ENCODE data around the gene HIPK3.
"Not testable (repeated sequence)": the region's sequence is repeated elsewhere in the genome, so short reads cannot be mapped to it uniquely, and the experiment has no call there.

HIPK3 gene

DNA sequence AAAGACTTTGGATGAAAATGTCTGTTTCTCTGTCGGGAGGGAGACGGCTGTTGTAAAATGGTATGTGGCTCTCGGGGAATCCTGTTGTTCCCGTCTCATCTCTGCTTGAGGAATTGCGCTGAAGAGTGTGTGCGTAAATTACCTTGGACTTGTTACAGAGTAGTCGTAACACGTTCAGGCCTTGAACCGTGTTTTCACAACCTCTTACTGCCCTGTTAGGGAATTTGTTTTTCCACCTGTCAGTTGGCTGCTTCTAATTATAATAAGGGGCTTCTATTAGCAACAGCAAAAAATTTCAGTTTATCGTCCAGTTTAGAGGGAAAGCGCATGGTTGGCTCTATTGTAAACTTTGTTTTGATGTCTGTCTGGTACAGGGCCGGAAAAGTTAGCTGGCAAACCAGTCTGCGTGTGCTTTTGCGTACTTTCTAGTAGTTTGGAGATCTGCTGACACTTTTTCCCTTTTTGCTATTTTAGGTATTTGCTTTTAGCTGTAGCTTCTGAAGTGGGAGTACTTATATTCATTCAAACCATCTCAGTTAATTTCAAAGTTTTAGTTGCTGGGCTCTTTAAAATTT lies 1.5 kb downstream of the HIPK3 start:
- DNase-seq (ENCODE audit: low read depth): peak; percentile 71

DNA sequence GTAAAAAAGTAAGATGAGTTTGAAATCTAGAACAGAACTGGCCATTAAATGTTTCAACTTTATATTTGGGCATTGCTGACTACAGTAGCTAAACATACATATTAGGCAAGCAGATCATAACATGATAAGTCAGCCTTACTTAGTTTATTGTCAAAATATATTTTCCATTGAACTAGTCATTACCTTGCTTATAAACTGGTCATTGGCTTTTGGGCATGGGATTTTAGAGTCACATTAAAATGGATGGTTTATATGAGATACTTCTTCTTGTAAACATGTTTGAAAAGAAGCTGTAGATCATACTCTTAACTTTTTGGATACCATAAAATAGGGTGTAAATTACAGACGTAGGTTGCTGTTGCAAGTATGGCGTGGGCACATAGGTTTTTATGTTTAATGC lies 2.7 kb downstream of the HIPK3 start:
- DNase-seq (ENCODE audit: low read depth): no peak

DNA sequence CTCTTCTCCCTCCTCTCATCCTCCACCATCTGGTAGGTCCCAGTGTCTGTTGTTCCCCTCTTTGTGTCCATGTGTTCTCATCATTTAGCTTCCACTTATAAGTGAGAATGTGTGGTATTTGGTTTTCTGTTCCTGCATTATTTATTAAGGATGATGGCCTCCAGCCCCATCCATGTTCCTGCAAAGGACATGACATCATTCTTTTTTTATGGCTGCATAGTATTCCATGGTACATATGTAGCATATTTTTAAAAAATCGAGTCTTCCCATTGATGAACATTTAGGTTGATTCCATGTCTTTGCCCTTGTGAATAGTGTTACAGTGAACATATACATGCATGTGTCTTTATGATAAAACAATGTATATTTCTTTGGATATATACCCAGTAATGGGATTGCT lies 4.2 kb downstream of the HIPK3 start:
- DNase-seq (ENCODE audit: low read depth): not testable (repeated sequence)

DNA sequence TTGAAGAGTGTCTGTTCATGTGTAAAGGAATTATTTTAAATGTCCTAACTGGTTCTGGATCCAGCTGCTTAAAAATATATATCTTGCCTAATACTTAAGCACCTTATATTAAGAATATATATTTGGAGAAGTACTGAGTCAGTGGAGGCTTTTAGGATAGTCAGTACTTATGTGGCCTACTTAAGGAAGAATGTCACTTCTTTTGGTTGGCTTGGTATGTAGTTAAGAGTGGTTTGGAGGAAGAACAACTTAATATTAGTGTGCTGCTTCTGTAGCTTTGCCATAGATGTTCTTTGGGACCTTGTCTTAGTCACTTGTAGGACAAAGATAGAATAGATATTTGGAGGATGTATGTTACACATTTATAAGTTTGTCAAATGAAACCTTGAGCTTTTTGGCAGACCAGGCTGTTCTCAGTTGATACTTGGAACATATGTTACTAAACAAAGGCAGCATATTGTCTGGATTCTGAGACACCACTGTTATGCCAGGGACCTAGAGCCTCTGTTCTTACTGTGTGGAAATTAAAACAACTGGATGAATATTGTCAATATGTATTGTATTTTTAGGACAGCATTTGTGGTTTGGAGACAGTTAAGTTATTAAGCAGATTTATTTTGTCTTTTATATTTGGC lies 4.9 kb downstream of the HIPK3 start:
- peak; percentile 30 for DNase-seq (ENCODE audit: low read depth)

DNA sequence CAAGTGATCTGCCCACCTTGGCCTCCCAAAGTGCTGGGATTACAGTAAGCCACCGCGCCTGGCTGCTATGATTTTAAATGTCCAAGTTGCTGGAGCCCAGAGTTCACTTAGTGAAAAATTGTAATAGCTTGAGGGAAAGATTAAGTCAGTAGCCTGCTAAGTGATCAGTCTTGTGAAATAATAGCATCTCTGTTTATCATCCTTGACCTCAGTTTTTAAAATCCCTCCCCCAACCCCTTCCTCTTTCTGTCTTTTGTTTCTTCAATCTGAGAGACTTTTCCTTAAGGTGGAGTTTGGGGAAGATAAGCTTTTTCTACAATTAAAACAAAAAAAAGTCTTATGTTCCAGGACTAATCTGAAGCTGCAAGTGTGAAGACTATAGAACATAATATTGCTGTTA lies 6.4 kb downstream of the HIPK3 start:
- DNase-seq (ENCODE audit: low read depth): no peak

DNA sequence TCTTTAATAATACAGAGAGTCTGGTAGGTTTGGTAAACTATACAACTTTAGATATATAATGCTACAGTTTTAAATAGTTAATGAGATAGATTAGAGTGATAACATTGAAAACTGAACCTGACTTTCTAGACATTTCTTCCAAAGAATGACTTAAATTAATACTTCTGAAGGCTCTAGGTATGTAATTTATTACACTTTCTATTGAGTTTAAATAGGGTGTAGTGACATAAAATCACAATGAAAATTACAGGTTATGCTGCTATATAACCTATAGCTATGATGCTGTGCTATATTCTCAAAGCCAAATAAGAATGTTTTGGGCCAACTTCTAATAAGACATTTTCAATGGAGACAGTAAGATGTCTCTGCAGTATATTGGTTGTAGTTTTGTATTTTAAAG lies 7.7 kb downstream of the HIPK3 start:
- no peak for DNase-seq (ENCODE audit: low read depth)

DNA sequence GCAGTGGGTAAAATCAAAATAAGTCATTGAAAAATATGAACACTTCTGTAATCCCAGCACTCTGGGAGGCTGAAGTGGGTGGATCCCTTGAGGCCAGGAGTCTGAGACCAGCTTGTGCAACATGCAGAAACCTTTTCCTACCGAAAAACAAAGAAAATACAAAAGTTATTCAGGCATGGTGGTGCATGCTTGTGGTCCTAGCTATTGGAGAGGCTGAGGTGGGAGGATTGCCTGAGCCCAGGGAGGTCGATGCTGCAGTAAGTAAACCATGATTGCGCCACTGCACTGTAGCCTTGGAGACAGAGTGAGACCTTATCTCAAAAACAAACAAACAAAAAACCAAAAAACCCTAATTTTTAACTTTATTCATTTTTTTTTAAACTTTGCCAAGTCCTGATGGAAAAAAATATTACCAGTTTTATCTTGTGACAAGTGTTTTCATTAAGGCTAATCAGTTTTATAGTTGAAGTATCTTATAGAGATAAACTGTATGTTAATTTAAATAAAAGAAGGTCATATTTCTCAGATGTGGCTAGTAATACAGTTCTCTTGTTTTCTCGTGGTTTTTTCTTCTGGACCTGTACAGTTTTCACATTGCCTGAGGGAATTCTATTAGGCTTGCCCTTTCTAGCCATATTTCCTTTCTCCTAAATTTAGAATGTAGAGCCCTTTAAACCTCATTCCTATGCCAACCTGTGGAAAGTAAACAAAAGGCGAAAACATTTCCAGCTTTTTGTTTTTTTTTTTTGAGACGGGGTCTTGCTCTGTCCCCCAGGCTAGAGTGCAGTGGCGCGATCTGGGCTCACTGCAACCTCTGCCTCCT lies 9.4 kb downstream of the HIPK3 start:
- peak; percentile 76 for DNase-seq (ENCODE audit: low read depth)

DNA sequence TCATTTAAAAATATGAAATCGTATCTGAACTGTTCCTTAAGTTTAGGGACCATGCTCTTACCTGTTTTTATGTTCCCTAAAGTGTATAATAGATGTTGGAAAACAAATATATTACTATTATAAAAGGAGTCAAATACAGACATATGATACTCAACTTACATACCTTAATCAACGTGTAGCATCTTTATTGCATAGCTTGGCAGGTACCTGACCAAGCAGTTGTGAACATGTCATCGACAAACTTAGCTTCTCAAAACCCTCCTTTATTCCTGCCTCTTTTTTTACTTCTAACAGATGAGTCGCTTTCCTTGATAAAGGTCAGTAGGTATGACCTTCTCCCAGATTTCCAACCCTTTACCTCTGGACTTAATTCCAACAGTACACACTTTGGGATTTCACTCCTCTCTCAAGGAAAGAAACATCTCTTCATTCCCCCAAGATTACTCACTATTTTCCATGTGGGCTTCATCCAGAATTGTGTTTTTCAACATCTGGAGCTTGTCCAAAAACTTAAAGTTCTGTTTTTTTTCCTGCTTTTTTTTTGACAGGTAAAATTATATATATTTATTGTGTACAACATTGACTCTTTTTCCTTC lies 11.9 kb downstream of the HIPK3 start:
- peak; percentile 11 for DNase-seq (ENCODE audit: low read depth)

DNA sequence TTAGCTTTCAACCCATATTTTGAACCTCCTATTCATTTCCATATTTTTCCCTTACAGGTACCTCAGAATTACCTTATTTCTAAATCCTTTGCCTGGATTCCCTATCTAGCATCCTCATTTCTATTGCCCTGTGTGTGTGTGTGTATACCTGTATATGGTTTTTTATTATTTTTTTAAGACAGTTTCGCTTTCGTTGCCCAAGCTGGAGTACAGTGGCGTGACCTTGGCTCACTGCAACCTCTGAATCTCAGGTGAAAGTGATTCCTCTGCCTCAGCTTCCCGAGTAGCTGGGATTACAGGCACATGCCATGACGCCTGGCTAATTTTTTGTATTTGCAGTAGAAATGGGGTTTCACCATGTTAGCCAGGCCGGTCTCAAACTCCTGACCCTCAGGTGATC lies 12.6 kb downstream of the HIPK3 start:
- no peak for DNase-seq (ENCODE audit: low read depth)

DNA sequence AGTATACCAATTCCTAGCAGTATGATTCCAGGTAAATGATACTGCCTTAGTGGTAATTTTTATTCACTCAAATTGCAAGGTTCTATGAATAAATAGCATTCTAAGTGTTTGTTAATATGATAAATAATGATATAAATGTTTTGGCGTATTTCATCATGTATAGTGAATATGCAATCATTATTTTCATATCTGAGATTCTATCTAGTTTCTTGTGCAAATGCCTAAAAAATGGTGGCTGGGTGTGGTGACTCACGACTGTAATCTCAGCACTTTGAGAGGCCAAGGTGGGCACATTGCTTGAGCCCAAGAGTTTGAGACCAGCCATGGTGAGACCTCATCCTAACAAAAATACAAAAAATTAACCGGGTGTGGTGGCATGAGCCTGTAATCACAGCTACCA lies 13.9 kb downstream of the HIPK3 start:
- no peak for DNase-seq (ENCODE audit: low read depth)

DNA sequence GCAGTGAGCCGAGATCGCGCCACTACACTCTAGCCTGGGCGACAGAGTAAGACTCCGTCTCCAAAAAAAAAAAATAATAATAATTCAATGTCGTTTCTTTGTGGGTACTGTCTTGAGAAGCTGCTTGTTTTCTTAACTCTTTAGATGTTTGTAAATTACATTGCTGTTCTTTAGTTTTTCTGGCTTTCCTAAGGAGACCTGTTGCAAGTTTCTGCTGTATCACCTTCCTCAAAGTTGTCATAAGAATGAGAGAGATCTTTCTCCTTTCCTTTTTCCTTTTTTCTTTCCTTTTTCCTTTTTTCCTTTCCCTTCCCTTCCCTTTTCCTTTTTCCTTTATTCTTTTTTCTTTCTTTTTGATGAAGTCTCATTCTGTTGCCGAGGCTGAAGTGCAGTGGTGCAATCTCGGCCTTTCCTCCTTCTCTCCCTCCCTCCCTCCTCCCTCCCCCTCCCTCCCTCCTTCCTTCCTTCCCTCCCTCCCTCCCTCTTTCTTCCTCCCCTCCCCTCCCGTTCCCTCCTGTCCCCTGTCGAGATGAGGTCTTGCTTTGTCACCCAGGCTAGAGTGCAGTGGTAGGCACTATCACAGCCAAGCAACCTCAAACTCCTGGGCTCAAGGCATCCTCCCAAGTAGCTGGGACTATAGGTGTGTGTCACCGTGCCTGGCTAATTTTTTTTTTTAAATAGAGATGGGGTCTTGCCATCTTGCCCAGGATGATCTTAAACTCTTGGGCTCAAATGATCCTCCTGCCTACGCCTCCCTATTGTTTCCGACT lies 15.3 kb downstream of the HIPK3 start:
- no peak for DNase-seq (ENCODE audit: low read depth)

DNA sequence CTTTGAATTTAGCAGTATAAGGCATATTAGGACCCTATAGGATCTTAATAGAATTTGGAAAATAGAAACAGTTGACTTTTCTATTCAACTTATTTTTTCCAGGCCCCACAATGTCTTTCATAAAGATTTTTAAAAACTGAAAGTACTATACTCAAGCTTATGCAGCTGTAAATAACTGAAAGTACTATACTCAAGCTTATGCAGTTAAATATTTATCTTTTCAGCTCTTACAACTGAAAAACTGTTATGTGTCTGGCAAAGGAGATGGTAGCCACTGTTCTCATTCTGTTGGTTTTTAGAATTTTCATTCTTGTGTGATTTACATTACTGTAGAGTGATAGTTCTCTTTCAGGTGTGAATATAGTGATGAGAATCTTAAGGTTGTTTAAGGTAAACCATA lies 16.5 kb downstream of the HIPK3 start:
- DNase-seq (ENCODE audit: low read depth): no peak

DNA sequence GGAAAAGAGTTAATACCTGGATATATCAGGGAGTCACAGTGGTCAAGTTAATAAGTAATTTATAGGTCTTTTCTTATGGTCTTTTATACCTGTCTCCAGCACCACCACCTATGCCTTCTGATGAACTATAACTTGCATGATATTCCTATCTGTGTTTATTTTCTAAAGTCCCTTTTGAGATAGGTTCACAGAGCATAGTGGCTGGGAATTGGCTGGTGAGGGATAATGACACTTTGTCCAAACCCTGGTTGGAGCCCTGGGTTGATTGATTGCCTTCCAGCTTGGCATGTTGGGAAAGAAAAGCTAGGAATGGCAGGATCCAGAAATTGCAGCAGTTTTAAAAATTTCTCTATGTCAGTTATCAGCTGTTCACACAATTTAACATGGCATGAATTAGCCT lies 23.2 kb downstream of the HIPK3 start:
- no peak for DNase-seq (ENCODE audit: low read depth)

DNA sequence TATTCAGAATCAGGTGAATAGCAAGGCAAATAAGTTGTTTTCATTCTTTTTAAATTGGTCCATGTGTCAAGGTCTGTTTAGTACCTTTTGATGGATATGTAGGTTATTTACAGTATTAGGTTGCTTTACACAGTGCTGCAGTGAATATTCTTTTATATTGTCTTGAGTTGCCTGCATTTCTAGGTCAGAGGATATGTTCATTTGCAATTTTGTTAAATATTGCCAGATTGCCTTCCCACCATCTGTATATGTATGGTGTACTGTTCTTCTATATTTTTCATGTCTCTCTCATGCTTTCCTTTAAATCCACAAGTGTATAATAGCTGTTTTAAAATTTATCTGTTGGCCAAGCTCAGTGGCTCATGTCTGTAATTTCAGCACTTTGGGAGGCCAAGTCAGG lies 24.6 kb downstream of the HIPK3 start:
- no peak for DNase-seq (ENCODE audit: low read depth)

DNA sequence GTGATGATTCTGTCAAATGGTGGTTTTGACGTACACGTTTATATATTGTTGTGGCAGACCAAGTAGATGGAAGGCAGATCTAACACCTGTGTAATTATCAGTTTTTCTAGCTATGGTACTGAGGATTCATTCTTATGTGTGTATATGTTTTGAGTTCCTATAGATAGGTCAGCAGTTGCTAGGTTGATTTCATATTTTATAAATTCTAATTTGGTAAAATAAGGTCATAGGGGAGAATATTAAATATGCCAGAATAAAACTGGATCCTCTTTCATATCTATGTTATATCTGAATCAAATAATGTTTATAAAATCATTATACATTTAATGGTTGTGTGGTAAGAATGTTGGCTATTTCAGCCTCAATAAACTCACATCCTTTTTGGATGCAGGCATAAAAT lies 27.6 kb downstream of the HIPK3 start:
- no peak for DNase-seq (ENCODE audit: low read depth)

DNA sequence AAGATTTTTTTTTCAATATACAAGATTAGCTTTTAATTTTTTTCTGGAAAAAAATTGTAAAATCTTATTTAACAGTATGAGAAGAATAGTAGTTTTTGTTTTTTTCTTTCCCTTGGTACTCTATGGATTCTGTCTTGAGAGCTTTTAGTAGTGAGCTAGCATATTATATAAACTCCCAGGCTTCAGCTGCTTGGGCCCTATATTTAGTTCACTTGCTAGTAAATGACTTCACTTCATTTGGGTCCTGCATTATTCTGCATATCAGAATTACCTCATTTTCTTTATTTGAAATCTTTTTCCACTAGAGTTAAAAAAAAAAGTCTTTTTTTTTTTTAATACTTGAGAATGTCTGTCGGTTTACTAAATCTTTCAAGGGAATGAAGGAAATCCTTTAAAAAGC lies 33.1 kb downstream of the HIPK3 start:
- DNase-seq (ENCODE audit: low read depth): no peak

DNA sequence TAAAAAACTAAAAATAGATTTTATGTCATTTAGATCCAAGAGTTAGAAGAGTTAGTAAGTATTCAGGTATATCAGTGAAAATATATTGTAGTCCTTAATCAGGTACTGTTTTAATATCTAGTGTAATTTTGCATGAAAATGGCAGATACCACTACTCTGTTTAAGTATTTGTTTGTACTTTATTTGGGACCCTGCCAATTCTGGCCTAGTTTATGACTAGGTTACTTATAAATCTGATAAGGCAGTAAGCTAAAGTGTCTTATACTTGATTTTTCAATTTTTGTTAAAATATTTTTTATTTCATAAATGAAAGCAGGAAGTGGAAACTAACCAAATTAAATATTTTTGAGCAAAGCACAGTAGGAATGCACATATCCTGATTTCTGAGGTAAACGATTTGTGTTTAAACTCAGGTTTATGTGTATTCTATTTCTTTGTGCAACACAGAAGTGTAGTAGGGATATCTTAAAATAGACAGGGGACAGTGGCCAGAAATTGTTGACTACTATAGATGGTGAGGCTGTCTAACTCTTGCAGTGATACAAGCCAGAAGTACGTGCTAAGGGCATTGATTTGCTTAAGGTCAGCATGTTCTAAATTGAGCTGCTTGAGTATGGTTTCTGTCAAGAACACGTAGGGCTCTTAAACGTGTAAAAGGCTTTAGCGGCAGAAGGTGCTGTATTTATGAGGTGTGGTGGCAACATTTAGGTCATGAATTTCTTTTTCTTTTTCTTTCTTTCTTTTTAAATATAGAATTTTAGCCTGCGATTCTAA lies 34.0 kb downstream of the HIPK3 start:
- no peak for DNase-seq (ENCODE audit: low read depth)

DNA sequence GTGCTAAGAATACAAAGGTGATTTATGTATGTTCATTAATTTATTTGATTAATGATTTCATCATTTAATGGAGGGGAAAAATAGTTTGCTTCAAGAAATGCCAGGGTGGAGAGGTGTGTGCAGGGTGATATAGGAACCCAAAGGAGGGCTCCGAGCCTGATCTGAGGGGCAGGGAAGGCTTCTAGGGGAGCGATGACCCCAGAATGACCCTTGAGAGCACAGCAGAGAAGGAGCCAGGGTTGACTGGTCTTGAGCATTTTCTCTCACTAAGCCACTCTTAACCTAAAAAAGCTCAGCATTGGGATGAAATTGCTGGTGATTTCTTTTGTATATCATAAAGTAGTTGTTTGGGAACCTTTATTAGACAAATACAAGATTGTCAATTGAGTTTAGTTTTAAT lies 35.1 kb downstream of the HIPK3 start:
- DNase-seq (ENCODE audit: low read depth): no peak

DNA sequence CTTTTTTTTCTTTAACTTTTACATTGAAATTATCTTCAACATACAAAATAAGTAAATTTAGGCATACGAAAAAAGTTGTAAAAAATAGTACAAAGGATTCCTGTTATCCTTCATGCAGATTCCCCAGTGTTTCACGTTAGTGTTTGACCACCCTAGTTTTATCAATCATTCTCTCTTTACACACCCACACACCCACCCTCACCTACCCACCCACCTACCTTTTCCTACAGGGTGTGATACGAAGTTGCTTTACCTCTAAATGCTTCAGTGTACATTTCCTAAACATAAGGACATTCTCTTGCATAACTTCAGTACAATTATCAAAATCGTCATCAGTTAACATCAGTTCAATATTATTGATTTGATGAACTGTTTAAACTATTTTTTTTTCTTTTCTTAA lies 37.0 kb downstream of the HIPK3 start:
- DNase-seq (ENCODE audit: low read depth): no peak

DNA sequence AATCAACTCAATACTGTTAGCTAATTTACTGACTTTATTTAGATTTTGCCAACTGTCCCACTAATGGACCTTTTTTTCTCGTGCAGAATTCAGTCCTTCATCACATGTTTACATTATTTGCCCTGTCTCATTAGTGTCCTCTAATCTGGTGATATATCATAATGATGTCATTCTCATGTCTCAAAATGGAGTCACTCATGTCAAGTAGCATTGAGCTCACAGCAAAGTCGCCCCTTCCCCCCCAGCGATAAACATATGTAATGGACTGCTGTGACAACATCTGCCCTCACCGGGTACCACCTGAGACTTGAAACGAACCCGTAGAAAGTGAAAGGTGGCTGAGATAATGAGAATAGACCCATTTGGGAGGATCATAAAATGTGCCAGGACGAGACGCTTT lies 37.6 kb downstream of the HIPK3 start:
- no peak for DNase-seq (ENCODE audit: low read depth)

DNA sequence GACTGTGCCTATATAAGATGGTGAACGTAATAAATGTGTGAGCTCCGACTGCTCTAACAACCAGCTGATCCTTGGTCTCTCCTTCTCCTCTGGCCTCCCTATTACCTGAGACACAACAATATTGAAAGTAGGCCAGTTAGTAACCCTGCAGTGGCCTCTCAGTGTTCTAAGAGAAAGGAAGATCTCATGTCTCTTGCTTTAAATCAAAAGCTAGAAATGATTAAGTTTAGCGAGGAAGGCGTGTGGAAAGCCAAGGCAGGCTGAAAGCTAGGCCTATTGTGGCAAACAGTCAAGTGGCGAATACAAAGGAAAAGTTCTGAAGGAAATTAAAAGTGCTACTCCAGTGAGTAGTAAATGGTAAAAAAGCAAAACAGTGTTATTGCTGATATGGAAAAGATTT lies 39.5 kb downstream of the HIPK3 start:
- DNase-seq (ENCODE audit: low read depth): no peak

DNA sequence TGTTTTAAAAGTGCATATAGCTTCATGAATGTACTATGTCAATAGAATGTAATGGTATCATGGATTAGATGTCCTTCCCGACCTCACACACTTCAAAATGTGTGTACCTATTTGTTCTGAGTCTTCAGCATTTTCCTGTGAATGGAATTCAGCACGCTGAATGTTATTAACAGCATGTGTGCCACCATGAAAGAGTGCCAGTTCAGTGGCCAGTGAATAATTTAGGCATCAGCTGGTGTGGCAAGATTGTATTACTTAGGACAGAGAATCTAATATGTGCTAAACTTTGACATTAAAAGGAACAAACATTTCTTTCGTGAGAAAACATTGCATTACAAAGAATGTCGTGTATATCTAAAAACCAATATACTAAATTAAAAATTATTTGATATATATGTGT lies 46.4 kb downstream of the HIPK3 start:
- DNase-seq (ENCODE audit: low read depth): peak; percentile 15
